ENCODE measurements around the gene CNIH3.

DNA sequence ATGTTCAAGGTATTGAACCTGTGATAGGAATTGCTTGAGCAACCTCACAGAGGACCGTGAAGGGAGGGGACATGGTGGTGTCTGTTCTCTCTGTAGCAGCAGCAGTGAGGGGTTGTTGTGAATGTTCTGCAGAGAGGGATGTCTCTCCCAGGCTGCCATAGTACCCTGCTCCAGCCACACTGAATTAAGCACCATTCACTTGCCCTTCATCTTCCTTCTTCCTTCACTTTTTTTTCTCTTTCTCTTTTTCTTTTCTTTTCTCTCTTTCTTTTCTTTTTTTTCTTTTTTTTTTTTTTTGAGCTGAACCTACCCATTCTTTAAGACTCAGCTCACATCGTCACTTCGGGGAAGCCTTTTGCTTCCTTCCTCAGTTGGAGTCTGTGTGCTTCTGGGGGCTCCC lies 89.5 kb downstream of the CNIH3 start:
- TF ChIP-seq CTCF (IDR thresholded peaks at IDR 0.05) (no peak), EZH2 (IDR thresholded peaks at IDR 0.05) (no peak)
